Endodermal cell (in vitro differentiated cells): ENCODE data around the gene TBX5. TPM values are rescaled to one million over a fixed set of nuclear protein-coding genes. Genes with fewer than 3 reads are reported as not detected.

Source experiments
- DNase-seq: peaks from one replicate; pipeline ENCODE4 v3.0.0-alpha.2; 2017
- H3K27ac ChIP-seq: 2 replicates; pipeline ENCODE4 v1.5.1; 2013; ENCODE audit warnings: mild to moderate bottlenecking, low read depth, low read length, moderate library complexity
- H3K27me3 ChIP-seq: 2 replicates; pipeline ENCODE4 v1.6.1; 2013; ENCODE audit warnings: mild to moderate bottlenecking, low read length, moderate library complexity; ENCODE audit not compliant: insufficient read depth, control insufficient read depth, poor library complexity, severe bottlenecking
- H3K36me3 ChIP-seq: 2 replicates; pipeline ENCODE4 v1.7.0; 2013; ENCODE audit warnings: mild to moderate bottlenecking, low read length, moderate library complexity; ENCODE audit not compliant: control insufficient read depth, insufficient read depth
- H3K4me1 ChIP-seq: one replicate; pipeline ENCODE4 v1.7.0; 2013; ENCODE audit warnings: low read length; ENCODE audit not compliant: control insufficient read depth, insufficient read depth
- H3K4me3 ChIP-seq: 2 replicates; pipeline ENCODE4 v1.5.1; 2013; ENCODE audit warnings: mild to moderate bottlenecking, low read length, moderate library complexity
- H3K9ac ChIP-seq: 2 replicates; pipeline ENCODE4 v1.6.1; 2013; ENCODE audit warnings: mild to moderate bottlenecking, low read length, moderate library complexity; ENCODE audit not compliant: poor library complexity, severe bottlenecking; ENCODE audit errors: extremely low read depth
- H3K9me3 ChIP-seq: 2 replicates; pipeline ENCODE4 v1.6.1; 2013; ENCODE audit warnings: mild to moderate bottlenecking, low read length, moderate library complexity; ENCODE audit not compliant: control insufficient read depth
- H3K27ac Mint-ChIP-seq: 2 replicates; pipeline ENCODE4 v1.8.0; 2020; ENCODE audit warnings: mixed read lengths
- H3K27me3 Mint-ChIP-seq: 2 replicates; pipeline ENCODE4 v1.8.0; 2021; ENCODE audit warnings: mild to moderate bottlenecking, mixed read lengths; ENCODE audit not compliant: insufficient read depth
- H3K36me3 Mint-ChIP-seq: 2 replicates; pipeline ENCODE4 v1.8.0; 2020; ENCODE audit warnings: low read depth, mixed read lengths
- H3K4me1 Mint-ChIP-seq: 2 replicates; pipeline ENCODE4 v1.8.0; 2020; ENCODE audit warnings: mixed read lengths
- H3K4me3 Mint-ChIP-seq: 2 replicates; pipeline ENCODE4 v1.8.0; 2020; ENCODE audit warnings: mild to moderate bottlenecking, moderate library complexity, mixed read lengths
- H3K9me3 Mint-ChIP-seq: 2 replicates; pipeline ENCODE4 v1.8.0; 2020; ENCODE audit warnings: mild to moderate bottlenecking, mixed read lengths
- WGBS, 2 experiments: methylation state at CpG; one replicate each; pipeline versions ENCODE4 v1.1.5 to v1.1.7; 2013; ENCODE audit warnings: missing lambda C conversion rate in 2 of 2, mixed read lengths in 1 of 2; ENCODE audit not compliant: insufficient coverage in 1 of 2, insufficient read length in 1 of 2; 5-methylcytosine and 5-hydroxymethylcytosine counted together
- total RNA-seq, 2 donors: library from RNA; stranded (reverse); fragmentation: NEBNext Ultra II Directional in 1 of 2; extraction: Animal tissue kit (Norgen Biotek cat#: 25700) in 1 of 2; gene quantifications; 2 replicates in 1 of 2; 3 replicates in 1 of 2; pipeline ENCODE4 v1.2.1, GENCODE V29; 2021
- TF ChIP-seq, protein P1 (sequence below): fragments of 200-600 bp; sonication (generic); conservative IDR thresholded peaks from 2 replicates; pipeline ENCODE4 v1.5.0; 2021; ENCODE audit warnings: antibody characterized with exemption, mild to moderate bottlenecking

The TBX5 gene
- total RNA-seq, 2 donors from 2014 or later = not detected

DNA sequence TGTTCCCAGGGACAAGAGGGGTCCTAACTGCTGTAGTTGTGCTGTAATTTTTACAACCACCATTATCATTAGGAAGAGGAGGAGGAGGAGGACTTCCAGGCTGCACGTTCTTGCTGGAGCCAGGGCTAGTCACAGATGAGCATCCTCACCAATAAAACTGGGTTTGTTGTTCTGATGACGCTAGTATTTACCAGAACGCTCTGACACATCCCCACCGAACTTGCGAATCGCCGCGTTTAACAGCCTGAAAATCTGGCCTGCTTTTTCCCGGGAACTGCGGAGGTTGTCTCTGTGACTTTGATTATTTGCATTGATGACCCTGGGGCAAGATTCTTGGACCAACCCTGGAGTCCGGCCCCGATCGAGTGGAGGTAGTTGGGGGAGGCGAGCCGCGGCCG is 10.2 kb downstream of the TBX5 start:
- no peaks in the 10 kb centered on the region for H3K4me1 ChIP-seq
- H3K27me3 ChIP-seq = peaks cover 98% of the 10 kb centered on the region
- no peak overlapping the region for H3K27ac ChIP-seq
- H3K4me3 ChIP-seq = peak overlapping the region; percentile 57
- Mint-ChIP-seq H3K27me3 (peaks cover 99% of the 10 kb centered on the region), H3K4me1 (peaks cover 21% of the 10 kb centered on the region), H3K27ac (no peak overlapping the region), H3K36me3 (no peaks in the 10 kb centered on the region), H3K9me3 (no peaks in the 10 kb centered on the region), H3K4me3 (peak overlapping the region; percentile 36)
- TF ChIP-seq, protein P1, sequence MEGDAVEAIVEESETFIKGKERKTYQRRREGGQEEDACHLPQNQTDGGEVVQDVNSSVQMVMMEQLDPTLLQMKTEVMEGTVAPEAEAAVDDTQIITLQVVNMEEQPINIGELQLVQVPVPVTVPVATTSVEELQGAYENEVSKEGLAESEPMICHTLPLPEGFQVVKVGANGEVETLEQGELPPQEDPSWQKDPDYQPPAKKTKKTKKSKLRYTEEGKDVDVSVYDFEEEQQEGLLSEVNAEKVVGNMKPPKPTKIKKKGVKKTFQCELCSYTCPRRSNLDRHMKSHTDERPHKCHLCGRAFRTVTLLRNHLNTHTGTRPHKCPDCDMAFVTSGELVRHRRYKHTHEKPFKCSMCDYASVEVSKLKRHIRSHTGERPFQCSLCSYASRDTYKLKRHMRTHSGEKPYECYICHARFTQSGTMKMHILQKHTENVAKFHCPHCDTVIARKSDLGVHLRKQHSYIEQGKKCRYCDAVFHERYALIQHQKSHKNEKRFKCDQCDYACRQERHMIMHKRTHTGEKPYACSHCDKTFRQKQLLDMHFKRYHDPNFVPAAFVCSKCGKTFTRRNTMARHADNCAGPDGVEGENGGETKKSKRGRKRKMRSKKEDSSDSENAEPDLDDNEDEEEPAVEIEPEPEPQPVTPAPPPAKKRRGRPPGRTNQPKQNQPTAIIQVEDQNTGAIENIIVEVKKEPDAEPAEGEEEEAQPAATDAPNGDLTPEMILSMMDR = no peak
- 1 to 2% methylated on average over 10 to 17 of the region's 17 CpGs for WGBS, 2 experiments
- no peak overlapping the region for H3K9ac ChIP-seq
- H3K9me3 ChIP-seq = no peaks in the 10 kb centered on the region
- H3K36me3 ChIP-seq = no peaks in the 10 kb centered on the region
- peak; percentile 76 for DNase-seq

DNA sequence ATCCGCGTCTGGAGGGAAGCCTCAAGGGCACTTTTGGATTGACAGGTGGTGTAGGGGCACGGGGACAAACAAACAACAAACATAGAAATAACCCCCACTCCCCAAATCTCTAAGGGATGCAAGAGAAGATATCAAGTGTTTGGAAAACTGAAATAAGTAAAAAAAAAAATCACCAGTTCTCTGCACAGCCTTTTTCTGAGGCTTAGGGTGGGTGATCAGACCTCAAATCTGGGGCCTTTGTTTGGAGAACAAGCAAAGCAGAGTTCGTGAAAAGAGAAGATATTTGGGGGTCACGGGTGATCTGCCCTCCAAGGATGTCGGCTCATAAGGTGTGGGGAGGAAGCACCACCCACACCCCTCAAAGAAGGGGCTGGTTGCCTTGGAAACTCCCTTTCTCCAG is 10.7 kb downstream of the TBX5 start:
- H3K4me3 ChIP-seq = no peak overlapping the region
- peaks cover 92% of the 10 kb centered on the region for H3K27me3 ChIP-seq
- TF ChIP-seq, protein P1 = no peak
- H3K36me3 ChIP-seq = no peaks in the 10 kb centered on the region
- H3K9me3 ChIP-seq = no peaks in the 10 kb centered on the region
- Mint-ChIP-seq H3K36me3 (no peaks in the 10 kb centered on the region), H3K27me3 (peaks cover 97% of the 10 kb centered on the region), H3K4me3 (peak overlapping the region; percentile 36), H3K9me3 (no peaks in the 10 kb centered on the region), H3K27ac (no peak overlapping the region), H3K4me1 (peaks cover 20% of the 10 kb centered on the region)
- DNase-seq = no peak
- H3K4me1 ChIP-seq = no peaks in the 10 kb centered on the region
- H3K9ac ChIP-seq = no peak overlapping the region
- 18% methylated on average over 5 of the region's 6 CpGs; no CpG with 5 or more reads in 1 of the 2 experiments for WGBS, 2 experiments
- H3K27ac ChIP-seq = no peak overlapping the region

GRCh38 chr12:114393569-114393968 is 12.4 kb downstream of the TBX5 start:
- Histone ChIP-seq H3K4me3 (no peak overlapping the region), H3K4me1 (no peaks in the 10 kb centered on the region), H3K27ac (no peak overlapping the region), H3K9me3 (no peaks in the 10 kb centered on the region), H3K36me3 (no peaks in the 10 kb centered on the region), H3K9ac (no peak overlapping the region), H3K27me3 (peaks cover 76% of the 10 kb centered on the region)
- Mint-ChIP-seq H3K36me3 (no peaks in the 10 kb centered on the region), H3K9me3 (no peaks in the 10 kb centered on the region), H3K27ac (no peak overlapping the region), H3K4me1 (peaks cover 14% of the 10 kb centered on the region), H3K27me3 (peaks cover 81% of the 10 kb centered on the region), H3K4me3 (no peak overlapping the region)
- 51 to 58% methylated on average over 3 to 4 of the region's 4 CpGs for whole genome bisulfite sequencing, 2 experiments
- TF ChIP-seq, protein P1 = no peak
- DNase-seq = peak; percentile 64
